H9 (cell line): Measurements from ENCODE around the gene ALG9. TPM values are rescaled to one million over a fixed set of nuclear protein-coding genes. Genes with fewer than 3 reads are reported as not detected.

Experiments used
- DNase-seq: peaks from one replicate; pipeline ENCODE4 v3.0.0-alpha.2; 2017
- H2AFZ ChIP-seq: one replicate; pipeline ENCODE4 v1.6.1; 2013; ENCODE audit warnings: mild to moderate bottlenecking, low read length, control low read depth, moderate library complexity
- H2AK5ac ChIP-seq: 2 replicates; pipeline ENCODE4 v1.6.1; 2013; ENCODE audit warnings: low read length, control low read depth, mixed read lengths; ENCODE audit not compliant: insufficient read length
- H2BK120ac ChIP-seq: one replicate; pipeline ENCODE4 v1.6.1; 2013; ENCODE audit warnings: low read depth, mild to moderate bottlenecking, low read length, control low read depth, inconsistent platforms; ENCODE audit not compliant: poor library complexity, severe bottlenecking
- H2BK12ac ChIP-seq: 2 replicates; pipeline ENCODE4 v1.6.1; 2013; ENCODE audit warnings: low read length, control low read depth, mixed read lengths, low read depth; ENCODE audit not compliant: insufficient read length
- H2BK15ac ChIP-seq: 2 replicates; pipeline ENCODE4 v1.6.1; 2013; ENCODE audit warnings: low read depth, low read length, control low read depth
- H2BK20ac ChIP-seq: one replicate; pipeline ENCODE4 v1.6.1; 2013; ENCODE audit warnings: low read depth, mild to moderate bottlenecking, low read length, control low read depth, inconsistent platforms; ENCODE audit not compliant: poor library complexity, severe bottlenecking
- H2BK5ac ChIP-seq: 2 replicates; pipeline ENCODE4 v1.6.1; 2013; ENCODE audit warnings: low read length, control low read depth, mixed read lengths; ENCODE audit not compliant: insufficient read length
- H3K14ac ChIP-seq: 2 replicates; pipeline ENCODE4 v1.6.1; 2013; ENCODE audit warnings: low read length, control low read depth; ENCODE audit not compliant: insufficient read depth
- H3K18ac ChIP-seq: 2 replicates; pipeline ENCODE4 v1.6.1; 2013; ENCODE audit warnings: low read depth, mild to moderate bottlenecking, mixed read lengths, low read length, control low read depth; ENCODE audit not compliant: insufficient read length
- H3K23ac ChIP-seq: 2 replicates; pipeline ENCODE4 v1.6.1; 2013; ENCODE audit warnings: low read length, control low read depth, mixed read lengths, low read depth; ENCODE audit not compliant: insufficient read length
- H3K23me2 ChIP-seq: 2 replicates; pipeline ENCODE4 v1.6.1; 2013; ENCODE audit warnings: low read depth, mild to moderate bottlenecking, mixed read lengths, low read length, control low read depth; ENCODE audit not compliant: insufficient read length, poor library complexity, severe bottlenecking
- H3K27ac ChIP-seq: 2 replicates; pipeline ENCODE4 v1.5.1; 2013; ENCODE audit warnings: low read length, control low read depth, mixed read lengths, low read depth; ENCODE audit not compliant: insufficient read length
- H3K27me3 ChIP-seq: 2 replicates; pipeline ENCODE4 v1.6.1; 2013; ENCODE audit warnings: low read length, control low read depth, inconsistent platforms; ENCODE audit not compliant: insufficient read depth
- H3K4ac ChIP-seq: 2 replicates; pipeline ENCODE4 v1.6.1; 2013; ENCODE audit warnings: low read depth, mild to moderate bottlenecking, control low read depth, inconsistent platforms, low read length, moderate library complexity
- H3K4me1 ChIP-seq: 2 replicates; pipeline ENCODE4 v1.6.1; 2013; ENCODE audit warnings: low read length, control low read depth, inconsistent platforms; ENCODE audit not compliant: insufficient read depth
- H3K4me2 ChIP-seq: 2 replicates; pipeline ENCODE4 v1.6.1; 2013; ENCODE audit warnings: low read length, control low read depth, mixed read lengths; ENCODE audit not compliant: insufficient read length, insufficient read depth
- H3K56ac ChIP-seq: 2 replicates; pipeline ENCODE4 v1.6.1; 2013; ENCODE audit warnings: low read depth, mild to moderate bottlenecking, mixed read lengths, low read length, control low read depth; ENCODE audit not compliant: insufficient read length
- H3K79me1 ChIP-seq: 2 replicates; pipeline ENCODE4 v1.6.1; 2013; ENCODE audit warnings: low read depth, mild to moderate bottlenecking, moderate library complexity, low read length, control low read depth, inconsistent platforms; ENCODE audit not compliant: insufficient read depth, poor library complexity, severe bottlenecking
- H3K79me2 ChIP-seq: 2 replicates; pipeline ENCODE4 v1.6.1; 2013; ENCODE audit warnings: low read length, control low read depth, inconsistent platforms; ENCODE audit not compliant: insufficient read depth
- H3K9ac ChIP-seq: 2 replicates; pipeline ENCODE4 v1.6.1; 2013; ENCODE audit warnings: low read length, control low read depth, mixed read lengths; ENCODE audit not compliant: insufficient read length; ENCODE audit errors: extremely low read depth
- H3K9me3 ChIP-seq: one replicate; pipeline ENCODE4 v1.6.1; 2013; ENCODE audit warnings: low read depth, low read length, inconsistent platforms; ENCODE audit not compliant: control insufficient read depth
- H3T11ph ChIP-seq: one replicate; pipeline ENCODE4 v1.6.1; 2013; ENCODE audit warnings: mild to moderate bottlenecking, low read length, control low read depth, inconsistent platforms
- H4K20me1 ChIP-seq: one replicate; pipeline ENCODE4 v1.6.1; 2013; ENCODE audit not compliant: control insufficient read depth, insufficient read length, insufficient read depth
- H4K5ac ChIP-seq: 2 replicates; pipeline ENCODE4 v1.6.1; 2013; ENCODE audit warnings: low read depth, mild to moderate bottlenecking, mixed read lengths, low read length, control low read depth; ENCODE audit not compliant: insufficient read length
- H4K8ac ChIP-seq: replicated peaks from 2 replicates; pipeline ENCODE4 v1.6.1; 2013; ENCODE audit warnings: low read length, control low read depth, mixed read lengths, low read depth; ENCODE audit not compliant: insufficient read length
- H4K91ac ChIP-seq: 2 replicates; pipeline ENCODE4 v1.6.1; 2013; ENCODE audit warnings: low read depth, mild to moderate bottlenecking, moderate library complexity, mixed read lengths, low read length, control low read depth; ENCODE audit not compliant: insufficient read length
- H3K27ac Mint-ChIP-seq, 3 experiments: 2 replicates in 2 of 3; 3 replicates in 1 of 3; pipeline ENCODE4 v1.8.0; 2020 to 2021; ENCODE audit warnings: mixed read lengths in 3 of 3, mild to moderate bottlenecking in 1 of 3, moderate library complexity in 1 of 3
- H3K27me3 Mint-ChIP-seq: 2 replicates; pipeline ENCODE4 v1.8.0; 2021; ENCODE audit warnings: low read depth, mild to moderate bottlenecking, moderate library complexity, mixed read lengths
- H3K36me3 Mint-ChIP-seq, 3 experiments: 2 replicates in 2 of 3; 3 replicates in 1 of 3; pipeline ENCODE4 v1.8.0; 2020 to 2021; ENCODE audit warnings: low read depth in 3 of 3, mixed read lengths in 3 of 3; ENCODE audit not compliant: insufficient read depth in 1 of 3
- H3K4me1 Mint-ChIP-seq, 2 experiments: 2 replicates each; pipeline ENCODE4 v1.8.0; 2020; ENCODE audit warnings: mixed read lengths in 2 of 2
- H3K4me3 Mint-ChIP-seq, 2 experiments: 2 replicates in 1 of 2; 3 replicates in 1 of 2; pipeline ENCODE4 v1.8.0; 2020 to 2021; ENCODE audit warnings: mild to moderate bottlenecking in 2 of 2, mixed read lengths in 2 of 2, moderate library complexity in 1 of 2
- H3K9me3 Mint-ChIP-seq, 2 experiments: 2 replicates in 1 of 2; 3 replicates in 1 of 2; pipeline ENCODE4 v1.8.0; 2020; ENCODE audit warnings: mild to moderate bottlenecking in 2 of 2, mixed read lengths in 2 of 2, moderate library complexity in 1 of 2
- WGBS: extraction: QIAGEN DNeasy Blood & Tissue Kit; methylation state at CpG from one replicate; pipeline ENCODE4 v1.1.7; 2013; ENCODE audit warnings: missing lambda C conversion rate, low lambda C conversion rate, mixed read lengths; ENCODE audit not compliant: insufficient read length; ENCODE audit errors: extremely low coverage; 5-methylcytosine and 5-hydroxymethylcytosine counted together
- total RNA-seq: library from RNA; stranded (reverse); gene quantifications from 2 replicates; pipeline ENCODE4 v1.2.1, GENCODE V29; 2021
- TF ChIP-seq, protein P1 (sequence below): fragments of 200-600 bp; sonication (generic); conservative IDR thresholded peaks from 3 replicates; pipeline ENCODE4 v1.8.0; 2021; ENCODE audit warnings: antibody characterized with exemption, mild to moderate bottlenecking

Gene ALG9
- total RNA-seq, 1 experiment from 2014 or later = 26.0 TPM

- H3K56ac ChIP-seq = no peak overlapping the region
- H2BK15ac ChIP-seq = no peak overlapping the region
- H3K4me3 Mint-ChIP-seq = no peak overlapping the region
- no peak overlapping the region for H2AK5ac ChIP-seq
- no peak overlapping the region for H4K5ac ChIP-seq
- no peaks in the 10 kb centered on the region for H3K23me2 ChIP-seq
- H2BK5ac ChIP-seq = no peak overlapping the region
- H3K27me3 ChIP-seq = no peaks in the 10 kb centered on the region
- TF ChIP-seq, protein P1, sequence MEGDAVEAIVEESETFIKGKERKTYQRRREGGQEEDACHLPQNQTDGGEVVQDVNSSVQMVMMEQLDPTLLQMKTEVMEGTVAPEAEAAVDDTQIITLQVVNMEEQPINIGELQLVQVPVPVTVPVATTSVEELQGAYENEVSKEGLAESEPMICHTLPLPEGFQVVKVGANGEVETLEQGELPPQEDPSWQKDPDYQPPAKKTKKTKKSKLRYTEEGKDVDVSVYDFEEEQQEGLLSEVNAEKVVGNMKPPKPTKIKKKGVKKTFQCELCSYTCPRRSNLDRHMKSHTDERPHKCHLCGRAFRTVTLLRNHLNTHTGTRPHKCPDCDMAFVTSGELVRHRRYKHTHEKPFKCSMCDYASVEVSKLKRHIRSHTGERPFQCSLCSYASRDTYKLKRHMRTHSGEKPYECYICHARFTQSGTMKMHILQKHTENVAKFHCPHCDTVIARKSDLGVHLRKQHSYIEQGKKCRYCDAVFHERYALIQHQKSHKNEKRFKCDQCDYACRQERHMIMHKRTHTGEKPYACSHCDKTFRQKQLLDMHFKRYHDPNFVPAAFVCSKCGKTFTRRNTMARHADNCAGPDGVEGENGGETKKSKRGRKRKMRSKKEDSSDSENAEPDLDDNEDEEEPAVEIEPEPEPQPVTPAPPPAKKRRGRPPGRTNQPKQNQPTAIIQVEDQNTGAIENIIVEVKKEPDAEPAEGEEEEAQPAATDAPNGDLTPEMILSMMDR = no peak
- no peak overlapping the region for H2AFZ ChIP-seq
- DNase-seq = no peak
- H3K14ac ChIP-seq = no peak overlapping the region
- H3K18ac ChIP-seq = no peak overlapping the region
- H3K79me2 ChIP-seq = no peaks in the 10 kb centered on the region
- no peak overlapping the region for H2BK20ac ChIP-seq
- no peak overlapping the region for H3K9ac ChIP-seq
- H3K4me1 ChIP-seq = peaks cover 4% of the 10 kb centered on the region
- H4K8ac ChIP-seq = no peak overlapping the region
- H3K27ac ChIP-seq = no peak overlapping the region
- no peaks in the 10 kb centered on the region for H3K27me3 Mint-ChIP-seq
- no peak overlapping the region for H4K91ac ChIP-seq
- no peak overlapping the region for H3T11ph ChIP-seq
- H3K23ac ChIP-seq = no peak overlapping the region
- no peak overlapping the region for H3K4me2 ChIP-seq
- no peak overlapping the region for H2BK12ac ChIP-seq
- no peaks in the 10 kb centered on the region for H3K36me3 Mint-ChIP-seq
- no peaks in the 10 kb centered on the region for H3K79me1 ChIP-seq
- no peak overlapping the region for H3K27ac Mint-ChIP-seq
- WGBS = no CpG with 5 or more reads among the region's 3 CpGs
- H2BK120ac ChIP-seq = no peak overlapping the region
- no peaks in the 10 kb centered on the region for H3K9me3 ChIP-seq
- H4K20me1 ChIP-seq = no peaks in the 10 kb centered on the region
- H3K4ac ChIP-seq = no peak overlapping the region
- H3K4me1 Mint-ChIP-seq = peaks cover 20 to 22% of the 10 kb centered on the region in 2 experiments
- H3K9me3 Mint-ChIP-seq = no peaks in the 10 kb centered on the region
Measured at GRCh38 chr11:111819829-111820237, 51.5 kb downstream of the ALG9 start.
